Activated T-cell treated with anti-CD3 and anti-CD28 coated beads, Interleukin-2, amount 50 U/mL, for 1 hour (primary cell): Measurements from ENCODE around the gene SRF.

Source experiments
- DNase-seq: peaks from one replicate; pipeline ENCODE4 v3.0.0-alpha.2; 2020

Gene SRF

DNA sequence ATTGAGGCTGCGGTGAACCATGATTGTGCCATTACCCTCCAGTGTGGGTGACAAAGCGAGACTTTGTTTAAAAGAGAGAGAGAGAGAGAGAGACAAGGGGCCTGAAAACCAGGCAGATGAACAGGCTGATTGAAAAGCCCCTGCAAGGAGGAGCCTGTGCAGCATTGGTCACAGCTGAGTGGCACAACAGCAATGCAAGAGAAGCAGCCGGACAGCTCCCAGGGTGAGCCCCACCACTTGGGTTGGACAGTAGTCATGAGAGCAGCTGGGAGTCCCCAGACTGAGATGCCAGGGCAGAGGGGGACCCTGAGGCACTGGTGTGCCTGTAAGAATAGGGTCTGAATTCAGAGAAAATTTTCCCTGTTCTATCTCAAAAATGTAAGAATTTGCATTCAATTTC lies 48.0 kb downstream of the SRF start:
- DNase-seq: no peak

DNA sequence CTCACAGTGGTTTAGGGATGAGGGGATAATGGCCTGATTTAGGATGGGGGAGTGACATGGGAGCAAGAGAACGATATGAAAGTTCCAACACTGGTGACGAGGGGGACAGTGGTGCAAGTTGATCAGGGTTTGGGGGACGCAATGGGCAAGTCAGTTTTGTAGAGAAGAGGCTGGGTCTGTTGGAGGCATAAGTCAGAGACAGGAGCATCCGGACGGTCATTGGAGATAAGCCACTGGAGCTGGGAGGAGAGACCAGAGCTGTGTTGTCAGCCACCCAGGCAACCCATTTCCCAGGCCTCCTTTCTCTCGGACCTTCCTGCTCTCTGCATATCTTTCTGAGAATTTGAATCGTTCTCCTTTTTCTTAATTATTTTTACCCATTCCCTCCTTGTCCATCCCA lies 48.7 kb downstream of the SRF start:
- no peak for DNase-seq

DNA sequence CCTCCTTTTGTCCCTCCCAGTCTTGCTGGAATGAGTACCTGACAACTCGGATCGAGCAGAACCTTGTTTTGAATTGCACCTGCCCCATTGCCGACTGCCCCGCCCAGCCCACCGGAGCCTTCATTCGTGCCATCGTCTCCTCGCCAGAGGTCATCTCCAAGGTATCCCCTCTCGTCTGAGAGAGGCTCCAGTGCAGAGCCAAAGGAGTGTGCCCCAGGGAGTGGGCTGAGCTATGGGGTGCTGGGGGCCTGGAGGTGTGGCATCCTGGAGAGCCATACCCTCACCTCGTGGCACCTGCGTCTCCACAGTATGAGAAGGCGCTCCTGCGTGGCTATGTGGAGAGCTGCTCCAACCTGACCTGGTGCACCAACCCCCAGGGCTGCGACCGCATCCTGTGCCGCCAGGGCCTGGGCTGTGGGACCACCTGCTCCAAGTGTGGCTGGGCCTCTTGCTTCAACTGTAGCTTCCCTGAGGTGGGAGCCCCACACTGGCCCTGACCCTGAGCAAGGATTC lies 49.4 kb downstream of the SRF start:
- no peak for DNase-seq

DNA sequence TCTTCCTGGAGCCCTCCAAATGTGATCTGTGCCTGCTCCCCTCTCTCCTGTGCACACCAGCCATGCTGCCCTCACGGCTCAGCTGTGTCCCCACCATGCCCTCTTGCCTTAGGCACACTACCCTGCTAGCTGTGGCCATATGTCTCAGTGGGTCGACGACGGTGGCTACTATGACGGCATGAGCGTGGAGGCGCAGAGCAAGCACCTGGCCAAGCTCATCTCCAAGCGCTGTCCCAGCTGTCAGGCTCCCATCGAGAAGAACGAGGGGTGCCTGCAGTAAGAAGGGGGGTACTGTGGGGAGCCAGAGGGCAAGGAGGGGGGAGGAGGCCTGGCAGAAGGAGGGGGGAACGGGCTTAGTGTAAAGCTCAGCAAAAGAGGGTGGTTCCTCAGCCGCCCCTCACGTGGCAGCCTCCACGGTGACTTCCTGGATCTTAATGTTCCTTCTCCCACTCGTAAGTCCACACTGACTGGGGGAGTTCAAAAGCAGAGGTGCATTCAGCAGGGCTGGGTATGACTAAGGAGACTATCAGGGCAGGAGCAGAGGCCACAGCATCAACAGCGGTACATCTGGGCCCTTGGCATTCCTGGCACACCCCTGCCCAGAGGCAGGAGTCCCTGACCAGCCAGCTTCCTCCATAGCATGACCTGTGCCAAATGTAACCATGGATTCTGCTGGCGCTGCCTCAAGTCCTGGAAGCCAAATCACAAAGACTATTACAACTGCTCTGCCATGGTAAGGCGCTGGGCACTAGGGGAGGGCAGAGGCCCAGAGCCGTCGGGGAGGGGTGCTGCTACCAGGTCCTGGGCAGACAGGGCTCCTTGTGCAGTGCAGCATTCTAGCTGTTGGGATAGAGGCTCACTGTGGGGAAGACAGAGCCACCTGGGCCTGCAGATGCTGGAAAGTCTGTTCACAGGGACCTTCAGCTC lies 50.2 kb downstream of the SRF start:
- DNase-seq: no peak

DNA sequence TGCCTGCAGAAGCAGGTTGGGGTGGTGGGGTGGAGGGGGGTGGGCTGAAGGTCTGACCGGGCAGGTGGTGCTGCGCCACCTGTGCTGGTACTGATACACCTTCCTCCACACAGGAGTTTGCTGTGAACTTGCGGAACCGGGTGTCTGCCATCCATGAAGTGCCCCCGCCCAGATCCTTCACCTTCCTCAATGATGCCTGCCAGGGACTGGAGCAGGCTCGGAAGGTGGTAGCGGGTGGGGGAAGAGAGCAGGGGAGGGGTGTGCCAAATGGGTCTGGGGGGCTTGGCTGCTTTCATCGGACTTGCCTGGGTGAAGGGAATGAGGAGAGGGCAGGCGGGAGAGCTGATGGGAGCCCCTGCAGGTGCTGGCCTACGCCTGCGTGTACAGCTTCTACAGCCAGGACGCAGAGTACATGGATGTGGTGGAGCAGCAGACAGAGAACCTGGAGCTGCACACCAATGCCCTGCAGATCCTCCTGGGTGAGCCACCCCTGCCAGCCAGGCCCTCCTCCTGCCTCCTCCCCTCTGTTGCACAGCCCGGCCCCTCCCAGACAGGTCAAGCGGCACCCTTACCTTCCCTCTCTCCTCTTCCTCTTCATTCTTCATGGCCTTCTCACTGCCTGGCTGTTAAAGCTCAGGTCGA lies 51.5 kb downstream of the SRF start:
- no peak for DNase-seq

DNA sequence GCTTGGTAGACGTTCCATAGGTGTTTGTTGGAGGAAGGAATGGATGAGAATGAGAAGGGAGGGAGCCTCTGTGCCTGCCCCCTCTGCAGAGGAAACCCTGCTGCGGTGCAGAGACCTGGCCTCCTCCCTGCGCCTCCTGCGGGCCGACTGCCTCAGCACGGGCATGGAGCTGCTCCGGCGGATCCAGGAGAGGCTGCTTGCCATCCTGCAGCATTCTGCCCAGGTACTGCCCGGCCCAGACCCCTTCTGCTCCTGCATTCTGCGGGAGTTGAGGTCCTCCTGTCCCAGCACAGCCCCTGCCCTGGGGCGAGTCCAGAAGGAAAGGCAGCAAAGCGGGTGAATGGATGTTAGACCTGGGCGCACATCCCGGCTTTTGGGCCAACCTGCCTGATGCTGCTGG lies 52.1 kb downstream of the SRF start:
- DNase-seq: no peak

DNA sequence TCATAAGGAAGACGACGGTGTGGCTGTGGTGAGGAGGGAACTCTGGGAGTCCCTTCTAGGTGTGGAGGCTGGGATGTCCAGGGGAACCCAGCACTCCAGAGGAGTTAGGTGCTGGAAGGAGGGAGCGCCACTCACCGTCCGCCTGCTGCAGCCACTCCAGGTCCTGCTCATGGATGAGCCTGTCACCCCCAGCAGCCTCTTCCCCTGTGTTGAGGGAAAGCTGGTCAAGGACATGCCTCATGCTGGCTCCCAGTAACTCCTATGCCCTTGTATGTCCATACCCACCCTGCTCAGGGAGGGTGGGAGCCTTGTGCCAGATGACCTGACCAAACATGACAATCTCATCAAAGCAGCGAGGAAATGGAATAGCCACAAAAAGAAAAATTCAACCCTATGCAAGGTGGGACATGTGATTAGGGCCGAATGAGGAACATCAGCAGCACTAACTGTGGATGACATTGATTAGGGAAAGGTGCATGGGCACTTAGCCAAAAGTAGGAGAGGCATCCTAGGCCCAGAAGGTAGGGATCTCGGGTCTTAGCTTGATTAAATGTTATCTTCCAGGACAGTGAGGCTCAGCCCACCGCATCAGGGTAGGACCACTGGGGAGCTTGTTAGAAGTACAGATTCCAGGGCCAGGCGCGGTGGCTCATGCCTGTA lies 55.3 kb downstream of the SRF start:
- DNase-seq: no peak

DNA sequence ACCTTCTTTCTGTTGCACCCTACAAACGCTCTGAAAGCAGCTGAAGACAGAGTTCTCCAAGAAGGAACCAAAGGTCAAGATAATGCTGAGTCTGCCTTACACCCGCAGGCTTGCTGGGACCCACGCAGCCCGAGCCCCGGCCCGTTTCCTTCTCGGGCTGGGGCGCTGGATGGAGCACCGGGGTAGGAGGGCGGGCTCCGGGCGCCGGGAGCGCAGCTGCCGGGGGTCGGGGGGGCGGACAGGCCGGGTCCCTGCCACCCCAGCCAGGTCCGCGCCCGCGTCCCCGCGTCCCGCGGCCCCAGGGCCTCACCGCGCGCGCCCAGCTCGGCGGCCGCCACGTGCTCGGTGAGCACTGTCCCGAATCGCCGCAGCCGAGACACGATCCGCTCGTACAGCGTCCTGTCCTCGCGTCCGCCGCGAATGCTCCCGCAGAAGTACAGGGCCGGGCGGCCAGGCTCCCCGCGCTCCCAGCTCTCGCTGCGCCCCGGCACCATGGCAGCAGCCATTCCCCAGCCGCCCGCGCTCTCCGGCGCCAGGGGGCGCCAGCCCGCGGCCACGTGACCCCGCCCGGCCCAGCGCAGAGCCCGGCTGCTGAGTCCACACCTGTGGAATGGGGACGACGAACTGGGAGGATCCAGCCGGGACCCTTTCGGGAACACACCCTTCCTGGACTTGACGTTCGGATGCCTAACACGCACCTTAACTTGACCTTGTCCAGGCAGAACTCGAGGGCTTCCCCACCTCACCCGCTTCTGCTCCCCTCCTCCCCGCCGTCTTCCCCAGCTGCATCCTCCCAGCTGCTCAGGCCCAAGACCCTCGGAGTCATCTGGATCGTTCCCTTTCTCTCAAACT lies 58.1 kb downstream of the SRF start, which contains the start of gene DNPH1:
TSS of gene DNPH1 (minus strand) at position 531 of the 852 bp plus-strand sequence. CDS start at position 506, 25 bp downstream.
- DNase-seq: peak; percentile 90

DNA sequence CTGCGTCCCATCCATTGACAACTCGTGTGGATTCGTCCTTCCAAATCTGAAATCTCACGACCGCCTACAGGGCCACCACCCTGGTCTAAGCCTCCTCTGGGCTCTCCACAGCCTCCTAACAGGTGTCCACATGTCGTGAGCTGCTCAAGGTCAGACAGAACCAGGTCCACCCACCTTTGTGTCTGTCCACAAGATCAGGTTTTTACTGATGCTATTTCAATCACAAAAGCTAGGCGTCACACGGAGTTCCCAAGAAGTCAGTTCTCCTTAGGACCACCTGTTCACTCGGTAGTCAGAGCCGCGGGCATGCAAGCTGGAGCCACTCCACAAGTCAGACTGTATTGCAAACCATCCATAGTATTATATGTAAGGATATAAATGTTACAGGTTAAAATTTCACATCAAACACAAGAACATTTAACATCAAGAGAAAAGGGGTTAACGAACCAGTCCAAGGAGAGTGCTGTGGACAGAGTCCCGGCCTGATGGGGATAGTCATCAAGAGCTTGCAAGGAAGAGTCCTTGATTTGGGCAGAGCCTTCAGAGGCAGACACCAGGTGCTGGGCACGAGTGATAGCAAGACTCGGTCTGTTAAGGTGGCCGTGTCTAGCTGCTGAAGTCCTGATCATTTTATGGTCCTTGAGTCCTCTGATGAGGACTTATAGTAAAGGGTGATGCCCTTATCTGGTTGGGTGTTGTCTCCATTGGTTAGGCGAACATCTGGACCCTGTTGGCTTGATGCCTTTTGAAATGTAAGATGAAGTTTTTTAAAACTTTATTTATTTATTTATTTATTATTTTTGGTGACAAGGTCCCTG lies 58.9 kb downstream of the SRF start:
- DNase-seq: no peak

DNA sequence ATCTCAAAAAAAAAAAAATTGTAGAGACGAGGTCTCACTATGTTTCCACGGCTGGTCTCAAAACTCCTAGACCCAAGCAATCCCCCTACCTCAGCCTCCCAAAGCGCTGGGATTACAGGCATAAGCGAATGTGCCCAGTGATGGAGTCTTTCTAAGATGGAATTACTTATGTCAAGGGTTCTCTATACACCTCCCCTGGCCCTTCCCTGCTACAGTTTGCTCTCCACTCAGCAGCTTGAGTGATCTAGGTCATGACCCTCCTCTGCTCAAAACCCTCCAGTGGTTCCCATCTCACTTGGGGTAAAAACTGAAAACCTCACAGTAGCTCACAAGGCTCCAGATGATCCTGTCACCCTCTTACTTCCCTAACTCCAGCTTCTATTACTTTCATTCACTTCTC lies 60.0 kb downstream of the SRF start:
- no peak for DNase-seq
